Natural killer cell (primary cell): ENCODE measurements around the gene MAPK8IP3. TPM values are rescaled to one million over a fixed set of nuclear protein-coding genes. Genes with fewer than 3 reads are reported as not detected.

ENCODE experiments used
- ATAC-seq, 3 donors: fragments of 150-1000 bp in 2 of 3; fragments of 200-7000 bp in 1 of 3; cut with Tn5 transposase; 1 replicate in 1 of 3; 2 replicates in 2 of 3; pipeline ENCODE4 v1.10.0; 2021; ENCODE audit warnings: mild to moderate bottlenecking in 2 of 3, moderate library complexity in 2 of 3
- DNase-seq, 2 donors: peaks; one replicate each; pipeline versions ENCODE4 v3.0.0 to v3.0.0-alpha.2; 2013 to 2021; ENCODE audit warnings: mixed read lengths in 1 of 2
- H3K27ac ChIP-seq: one replicate; pipeline ENCODE4 v1.5.1; 2013; ENCODE audit warnings: mild to moderate bottlenecking, low read length
- H3K27me3 ChIP-seq: one replicate; pipeline ENCODE4 v1.6.1; 2013; ENCODE audit warnings: low read length; ENCODE audit not compliant: control insufficient read depth, insufficient read depth
- H3K36me3 ChIP-seq: one replicate; pipeline ENCODE4 v1.6.1; 2013; ENCODE audit warnings: low read length; ENCODE audit not compliant: control insufficient read depth, insufficient read depth
- H3K4me1 ChIP-seq: one replicate; pipeline ENCODE4 v1.6.1; 2013; ENCODE audit warnings: low read length; ENCODE audit not compliant: control insufficient read depth, insufficient read depth
- H3K4me3 ChIP-seq: one replicate; pipeline ENCODE4 v1.5.1; 2013; ENCODE audit warnings: low read length
- H3K9me3 ChIP-seq: one replicate; pipeline ENCODE4 v1.6.1; 2013; ENCODE audit warnings: low read length; ENCODE audit not compliant: control insufficient read depth, insufficient read depth
- H3K27ac Mint-ChIP-seq, 2 donors: one replicate each; pipeline ENCODE4 v1.8.0; 2022; ENCODE audit warnings: mild to moderate bottlenecking in 2 of 2, mixed read lengths in 2 of 2, moderate library complexity in 1 of 2
- H3K27me3 Mint-ChIP-seq, 2 donors: one replicate each; pipeline ENCODE4 v1.8.0; 2022; ENCODE audit warnings: low read depth in 2 of 2, mixed read lengths in 2 of 2
- H3K36me3 Mint-ChIP-seq: one replicate; pipeline ENCODE4 v1.8.0; 2022; ENCODE audit warnings: mixed read lengths
- H3K4me1 Mint-ChIP-seq, 2 donors: one replicate each; pipeline ENCODE4 v1.8.0; 2022; ENCODE audit warnings: mixed read lengths in 2 of 2
- H3K4me3 Mint-ChIP-seq: one replicate; pipeline ENCODE4 v1.8.0; 2022; ENCODE audit warnings: mild to moderate bottlenecking, moderate library complexity, mixed read lengths
- H3K9me3 Mint-ChIP-seq, 2 donors: one replicate each; pipeline ENCODE4 v1.8.0; 2022; ENCODE audit warnings: mixed read lengths in 2 of 2
- CTCF ChIP-seq: fragments of 200-600 bp; IDR thresholded peaks from one replicate; pipeline ENCODE4 v1.8.0; 2022; ENCODE audit warnings: antibody characterized with exemption
- WGBS: methylation state at CpG from one replicate; pipeline ENCODE4 v1.1.7; 2013; ENCODE audit warnings: missing lambda C conversion rate; ENCODE audit not compliant: insufficient coverage; 5-methylcytosine and 5-hydroxymethylcytosine counted together
- intact Hi-C: fragments of 100-400 bp; cut with micrococcal nuclease; formaldehyde crosslinking; loops from one replicate; pipeline ENCODE4 v1.14.2; 2022
- total RNA-seq, 4 donors: library from RNA; stranded (reverse); fragments of 120-200 nt in 1 of 4; gene quantifications; one replicate each; pipeline versions ENCODE4 v1.2.3 to v1.2.4, GENCODE V29; 2013 to 2022

The MAPK8IP3 gene
- total RNA-seq, 3 donors from 2014 or later (not counting 1 experiment from before 2014, with no cell fraction given) = 272 to 291 (median 285) TPM

GRCh38 chr16:1687427-1688316 lies 18.3 kb upstream of the MAPK8IP3 start:
- Mint-ChIP-seq H3K4me1 (no peaks in the 10 kb centered on the region), H3K4me3 (no peak overlapping the region), H3K27ac (peak overlapping the region in 1 of 2 donors; percentile 10), H3K9me3 (no peaks in the 10 kb centered on the region), H3K36me3 (no peaks in the 10 kb centered on the region), H3K27me3 (no peaks in the 10 kb centered on the region)
- H3K36me3 ChIP-seq = peaks cover 46% of the 10 kb centered on the region
- DNase-seq = no peak
- WGBS = 96% methylated on average over 15 of the region's 17 CpGs
- TF ChIP-seq CTCF = no peak
- H3K27ac ChIP-seq = no peak overlapping the region
- intact Hi-C loops = no loop called here
- no peak overlapping the region for H3K4me3 ChIP-seq
- no peaks in the 10 kb centered on the region for H3K27me3 ChIP-seq
- no peaks in the 10 kb centered on the region for H3K9me3 ChIP-seq
- no peak for ATAC-seq
- no peaks in the 10 kb centered on the region for H3K4me1 ChIP-seq

DNA sequence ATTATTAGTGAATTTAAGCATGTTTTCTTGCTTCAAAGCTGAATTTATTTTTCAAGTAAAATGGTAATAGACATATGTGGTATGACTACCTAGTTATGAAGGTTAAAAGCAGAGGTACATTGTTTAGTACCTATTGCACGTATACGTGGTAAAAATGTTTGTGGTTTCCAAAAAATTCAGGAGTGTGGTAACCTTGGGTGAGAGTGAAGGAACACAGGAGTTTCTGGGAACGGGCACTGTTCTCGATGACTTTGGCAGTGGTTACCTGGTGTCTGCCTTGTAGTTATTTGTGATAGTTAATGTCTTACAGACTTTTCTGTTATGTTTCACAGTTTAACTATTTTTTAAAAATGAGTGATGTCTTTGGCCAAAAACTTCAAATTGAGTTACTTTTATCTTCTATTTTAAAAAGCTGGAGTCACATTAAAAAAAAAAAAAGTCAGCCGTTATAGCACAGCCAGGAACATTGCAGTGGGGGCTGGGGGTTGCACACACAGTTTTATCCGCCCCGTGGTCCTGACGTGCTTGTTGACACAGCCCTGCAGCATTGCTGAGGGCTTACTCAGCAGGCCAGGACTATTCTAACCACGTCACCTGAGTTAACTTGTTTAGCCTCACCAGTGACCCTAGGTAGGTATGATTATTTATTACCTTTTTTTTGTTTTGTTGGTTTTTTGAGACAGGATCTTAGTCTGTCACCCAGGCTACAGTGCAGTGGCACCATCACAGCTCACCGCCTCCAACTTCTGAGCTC lies 17.0 kb upstream of the MAPK8IP3 start:
- no peaks in the 10 kb centered on the region for H3K4me1 ChIP-seq
- H3K4me3 ChIP-seq = no peak overlapping the region
- WGBS = 93% methylated on average over 10 of the region's 10 CpGs
- H3K27me3 Mint-ChIP-seq = no peaks in the 10 kb centered on the region
- peaks cover 53% of the 10 kb centered on the region for H3K36me3 ChIP-seq
- H3K9me3 ChIP-seq = no peaks in the 10 kb centered on the region
- DNase-seq = no peak
- intact Hi-C loops = no loop called here
- H3K9me3 Mint-ChIP-seq = no peaks in the 10 kb centered on the region
- H3K36me3 Mint-ChIP-seq = peaks cover 9% of the 10 kb centered on the region
- no peaks in the 10 kb centered on the region for H3K4me1 Mint-ChIP-seq
- no peak overlapping the region for H3K27ac ChIP-seq
- TF ChIP-seq CTCF = no peak
- no peaks in the 10 kb centered on the region for H3K27me3 ChIP-seq
- H3K4me3 Mint-ChIP-seq = no peak overlapping the region
- no peak for ATAC-seq
- H3K27ac Mint-ChIP-seq = no peak overlapping the region

GRCh38 chr16:1689853-1690252 lies 16.1 kb upstream of the MAPK8IP3 start:
- H3K4me1 ChIP-seq = no peaks in the 10 kb centered on the region
- DNase-seq (no peak), ATAC-seq (no peak)
- Mint-ChIP-seq H3K27ac (no peak overlapping the region), H3K36me3 (peaks cover 9% of the 10 kb centered on the region), H3K4me1 (no peaks in the 10 kb centered on the region), H3K27me3 (no peaks in the 10 kb centered on the region), H3K4me3 (no peak overlapping the region), H3K9me3 (no peaks in the 10 kb centered on the region)
- peaks cover 54% of the 10 kb centered on the region for H3K36me3 ChIP-seq
- no peak for TF ChIP-seq CTCF
- intact Hi-C loops = no loop called here
- H3K27ac ChIP-seq = no peak overlapping the region
- no peaks in the 10 kb centered on the region for H3K9me3 ChIP-seq
- H3K4me3 ChIP-seq = no peak overlapping the region
- WGBS = 97% methylated on average over 13 of the region's 13 CpGs
- H3K27me3 ChIP-seq = no peaks in the 10 kb centered on the region
